ENCODE measurements around the gene TSKS. TPM values are rescaled to one million over a fixed set of nuclear protein-coding genes. Genes with fewer than 3 reads are reported as not detected.
A peak's percentile ranks its signal among the peaks of the same experiment; 100 is the strongest.

The TSKS gene
- total RNA-seq, 1 donor from 2014 or later, result not detected

DNA sequence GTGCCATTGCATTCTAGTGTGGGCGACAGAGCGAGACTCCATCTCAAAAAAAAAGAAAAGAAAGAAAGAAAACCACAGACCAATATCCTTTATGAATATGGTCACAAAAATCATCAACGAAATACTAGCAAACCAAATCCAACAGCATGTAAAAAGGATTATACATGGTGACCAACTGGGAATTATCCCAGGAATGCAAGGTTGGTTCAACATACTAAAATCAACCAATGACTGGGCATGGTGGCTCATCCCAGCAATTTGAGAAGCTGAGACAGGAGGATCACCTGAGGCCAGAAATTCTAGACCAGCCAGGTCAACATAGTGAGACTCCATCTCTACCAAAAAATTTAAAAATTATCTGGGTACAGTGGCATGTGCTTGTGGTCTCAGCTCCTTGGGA is 7.2 kb downstream of the TSKS start:
- no peaks in the 10 kb centered on the region for H3K4me1 Mint-ChIP-seq

DNA sequence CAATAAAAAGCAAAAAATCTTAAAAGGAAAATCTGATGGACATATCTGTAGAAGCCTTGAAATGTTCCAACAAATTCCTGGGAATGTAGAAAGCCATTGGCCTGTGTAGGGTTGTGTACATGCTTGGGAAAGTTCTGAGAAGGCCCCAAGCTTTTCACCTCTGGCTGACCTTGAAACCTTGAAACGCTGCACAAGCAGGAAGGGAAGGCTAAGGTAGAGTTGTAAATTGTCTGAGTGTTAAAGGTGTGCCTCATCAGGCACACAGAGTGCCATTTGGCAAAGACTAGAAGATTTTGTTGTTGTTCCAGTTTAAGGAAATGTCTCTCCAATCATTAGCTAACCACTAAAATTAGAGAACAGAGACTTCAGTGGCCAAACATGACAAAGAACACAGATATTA is 10.4 kb downstream of the TSKS start:
- no peaks in the 10 kb centered on the region for H3K4me1 Mint-ChIP-seq
- DNase-seq (ENCODE audit: low read depth, low spot score), result no peak
- H3K9me3 Mint-ChIP-seq, result no peaks in the 10 kb centered on the region
- H3K4me3 Mint-ChIP-seq, result no peak overlapping the region
- H3K27ac Mint-ChIP-seq (ENCODE audit: unreplicated experiment), result no peak overlapping the region
- TF ChIP-seq, protein P1, sequence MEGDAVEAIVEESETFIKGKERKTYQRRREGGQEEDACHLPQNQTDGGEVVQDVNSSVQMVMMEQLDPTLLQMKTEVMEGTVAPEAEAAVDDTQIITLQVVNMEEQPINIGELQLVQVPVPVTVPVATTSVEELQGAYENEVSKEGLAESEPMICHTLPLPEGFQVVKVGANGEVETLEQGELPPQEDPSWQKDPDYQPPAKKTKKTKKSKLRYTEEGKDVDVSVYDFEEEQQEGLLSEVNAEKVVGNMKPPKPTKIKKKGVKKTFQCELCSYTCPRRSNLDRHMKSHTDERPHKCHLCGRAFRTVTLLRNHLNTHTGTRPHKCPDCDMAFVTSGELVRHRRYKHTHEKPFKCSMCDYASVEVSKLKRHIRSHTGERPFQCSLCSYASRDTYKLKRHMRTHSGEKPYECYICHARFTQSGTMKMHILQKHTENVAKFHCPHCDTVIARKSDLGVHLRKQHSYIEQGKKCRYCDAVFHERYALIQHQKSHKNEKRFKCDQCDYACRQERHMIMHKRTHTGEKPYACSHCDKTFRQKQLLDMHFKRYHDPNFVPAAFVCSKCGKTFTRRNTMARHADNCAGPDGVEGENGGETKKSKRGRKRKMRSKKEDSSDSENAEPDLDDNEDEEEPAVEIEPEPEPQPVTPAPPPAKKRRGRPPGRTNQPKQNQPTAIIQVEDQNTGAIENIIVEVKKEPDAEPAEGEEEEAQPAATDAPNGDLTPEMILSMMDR (conservative IDR thresholded peaks at IDR 0.05), result no peak
- H3K27me3 Mint-ChIP-seq (ENCODE audit: low read depth), result peaks cover 5% of the 10 kb centered on the region
- H3K36me3 Mint-ChIP-seq (ENCODE audit: low read depth), result no peaks in the 10 kb centered on the region

More for the DNA sequence above, 7.2 kb downstream of the TSKS start:
- TF ChIP-seq, protein P1 (conservative IDR thresholded peaks at IDR 0.05), result no peak
- H3K9me3 Mint-ChIP-seq, result no peaks in the 10 kb centered on the region
- H3K27me3 Mint-ChIP-seq (ENCODE audit: low read depth), result peaks cover 16% of the 10 kb centered on the region
- no peak overlapping the region for H3K4me3 Mint-ChIP-seq
- no peaks in the 10 kb centered on the region for H3K36me3 Mint-ChIP-seq (ENCODE audit: low read depth)
- H3K27ac Mint-ChIP-seq (ENCODE audit: unreplicated experiment), result no peak overlapping the region
- DNase-seq (ENCODE audit: low read depth, low spot score), result no peak

DNA sequence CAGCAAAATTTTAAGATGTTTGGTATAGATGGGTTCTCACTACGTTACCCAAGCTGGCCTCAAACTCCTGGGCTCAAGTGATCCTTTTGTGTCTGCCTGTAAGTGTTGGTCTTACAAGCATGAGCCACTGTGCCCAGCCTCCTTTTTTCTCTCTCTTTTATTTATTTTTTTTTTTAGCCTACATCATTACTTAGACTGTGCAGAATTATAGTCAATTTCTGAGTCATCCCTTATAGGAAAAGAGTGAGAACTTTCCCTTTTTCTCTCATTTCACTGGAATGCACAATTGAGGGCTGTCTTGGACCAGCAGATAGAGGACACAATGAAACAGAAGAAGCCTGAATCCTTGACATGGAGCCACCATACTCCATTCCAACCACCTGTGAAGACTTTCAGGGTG is 13.3 kb downstream of the TSKS start:
- Mint-ChIP-seq H3K27ac (ENCODE audit: unreplicated experiment) (no peak overlapping the region), H3K27me3 (ENCODE audit: low read depth) (no peaks in the 10 kb centered on the region), H3K4me1 (no peaks in the 10 kb centered on the region), H3K4me3 (no peak overlapping the region), H3K36me3 (ENCODE audit: low read depth) (no peaks in the 10 kb centered on the region), H3K9me3 (peaks cover 2% of the 10 kb centered on the region)
- DNase-seq (ENCODE audit: low read depth, low spot score), result no peak
- TF ChIP-seq, protein P1 (conservative IDR thresholded peaks at IDR 0.05), result no peak

DNA sequence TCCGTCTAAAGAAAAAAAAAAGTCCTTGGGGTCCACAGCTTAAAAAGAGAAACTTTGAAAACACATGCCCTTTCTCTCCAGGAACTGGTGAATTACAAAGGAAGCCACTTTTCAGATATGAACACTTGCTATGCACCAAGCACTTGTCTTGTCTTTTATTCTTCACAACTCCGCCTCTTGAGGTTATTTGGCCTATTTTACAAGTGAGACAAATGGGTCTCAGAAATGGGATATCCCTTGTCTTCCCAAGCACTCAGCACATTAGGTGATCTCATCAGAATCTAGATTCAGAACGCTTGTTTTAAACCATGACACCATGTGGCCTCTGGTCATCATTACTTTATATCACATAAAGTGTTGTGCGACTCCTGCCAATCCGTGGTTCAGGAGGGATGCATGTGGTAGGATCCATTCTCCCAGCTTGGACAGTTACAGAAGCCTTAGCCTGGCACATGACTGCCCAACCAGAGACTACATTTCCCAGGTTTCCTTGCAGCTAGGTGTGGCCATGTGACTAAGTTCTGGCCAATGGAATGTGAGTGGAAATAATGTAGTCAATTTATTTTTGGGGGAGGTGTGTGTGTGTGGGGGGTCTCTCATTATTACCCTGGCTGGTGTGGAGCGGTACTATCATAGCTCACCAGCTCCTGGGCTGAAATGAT is 13.9 kb downstream of the TSKS start:
- DNase-seq (ENCODE audit: low read depth, low spot score), result no peak
- Mint-ChIP-seq H3K9me3 (peaks cover 3% of the 10 kb centered on the region), H3K27ac (ENCODE audit: unreplicated experiment) (no peak overlapping the region), H3K27me3 (ENCODE audit: low read depth) (no peaks in the 10 kb centered on the region), H3K4me3 (no peak overlapping the region), H3K4me1 (no peaks in the 10 kb centered on the region), H3K36me3 (ENCODE audit: low read depth) (no peaks in the 10 kb centered on the region)
- TF ChIP-seq, protein P1 (conservative IDR thresholded peaks at IDR 0.05), result no peak

DNA sequence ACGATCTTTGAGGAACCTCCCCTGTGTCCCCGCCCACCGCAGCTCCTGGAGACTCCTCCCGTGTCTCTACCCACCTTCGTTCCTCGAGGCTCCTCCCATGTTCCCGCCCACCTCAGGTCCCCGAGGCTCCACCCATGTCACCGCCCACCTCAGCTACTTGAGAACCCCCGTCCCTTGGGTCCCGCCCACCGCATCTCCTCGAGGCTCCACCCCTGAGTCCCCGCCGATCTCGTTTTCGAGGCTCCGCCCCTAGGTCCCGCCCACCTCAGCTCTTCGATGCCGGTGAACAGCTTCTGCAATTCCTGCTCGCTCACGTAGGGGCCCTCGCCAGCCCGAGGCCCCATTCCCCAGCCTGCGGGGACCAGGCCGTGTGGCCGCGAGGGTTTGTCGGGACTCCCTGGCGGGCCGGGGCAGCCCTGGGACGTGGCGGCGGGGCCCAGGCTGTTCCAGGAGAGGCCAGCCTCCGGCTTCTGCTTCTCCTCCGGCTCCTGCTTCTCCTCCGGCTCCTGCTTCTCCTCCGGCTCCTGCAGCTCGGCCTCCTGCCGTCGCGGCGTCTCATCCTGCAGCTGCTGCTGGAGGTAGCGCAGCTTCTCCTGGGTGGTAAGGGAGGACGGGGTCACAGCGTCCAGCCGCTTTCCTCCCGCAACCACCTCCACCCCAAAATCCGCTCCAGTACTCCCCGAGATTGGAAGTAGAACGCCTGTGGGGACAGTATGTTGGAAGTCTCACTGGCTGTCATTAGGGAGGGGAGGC is 16.7 kb downstream of the TSKS start:
- Mint-ChIP-seq H3K9me3 (peaks cover 3% of the 10 kb centered on the region), H3K27ac (ENCODE audit: unreplicated experiment) (no peak overlapping the region), H3K4me3 (no peak overlapping the region), H3K4me1 (no peaks in the 10 kb centered on the region), H3K36me3 (ENCODE audit: low read depth) (no peaks in the 10 kb centered on the region), H3K27me3 (ENCODE audit: low read depth) (no peaks in the 10 kb centered on the region)
- peak; percentile 16 for DNase-seq (ENCODE audit: low read depth, low spot score)
- TF ChIP-seq, protein P1 (conservative IDR thresholded peaks at IDR 0.05), result no peak
